HCT116 (cell line): ENCODE results near the gene PHKB. TPM values are rescaled to one million over a fixed set of nuclear protein-coding genes. Genes with fewer than 3 reads are reported as not detected.

Experiments
- ATAC-seq: fragments of 200-7000 bp; cut with Tn5 transposase; 2 replicates; pipeline ENCODE4 v1.9.1; 2020; ENCODE audit warnings: mild to moderate bottlenecking, moderate library complexity
- BruUV-seq: library from RNA; stranded (reverse); fragments of 400-500 nt; replicated peaks from 2 replicates; lab custom pipeline; 2021; lab: Mats Ljungman, UMichigan
- CTCF ChIA-PET: fragments of 300-600 bp; sonication (Branson Sonifier 250); formaldehyde crosslinking; loops from one replicate; lab custom pipeline; 2021; ENCODE audit warnings: antibody characterized with exemption; lab: Charles Lee
- POLR2A ChIA-PET: fragments of 300-600, 350-600 bp; sonication (Branson Sonifier 250); formaldehyde crosslinking; loops from one replicate; lab custom pipeline; 2021; ENCODE audit warnings: antibody characterized with exemption; lab: Charles Lee
- RAD21 ChIA-PET, 2 experiments: fragments of 300-600 bp; sonication (Branson Sonifier 250); formaldehyde crosslinking; loops; one replicate each; lab custom pipeline; 2023; ENCODE audit warnings: low total read pairs in 2 of 2; ENCODE audit not compliant: uncharacterized antibody in 2 of 2, unreplicated experiment in 2 of 2, low non-redundant PET in 1 of 2; lab: Charles Lee
- DNase-seq: peaks from one replicate; pipeline ENCODE4 v3.0.0-alpha.2; 2010; ENCODE audit warnings: low read depth, low spot score
- H2AFZ ChIP-seq: fragments of 200-600 bp; shearing (Covaris generic), sonication (generic); 2 replicates; pipeline ENCODE4 v1.6.1; 2017; ENCODE audit warnings: low read depth, mixed run types, mixed read lengths, antibody characterized with exemption, low read length; ENCODE audit not compliant: poor library complexity, severe bottlenecking
- H3K27ac ChIP-seq: 2 replicates; pipeline ENCODE4 v1.5.1; 2012; ENCODE audit warnings: low read depth, low read length
- H3K27me3 ChIP-seq: fragments of 200-600 bp; sonication (generic); 2 replicates; pipeline ENCODE4 v1.6.1; 2016; ENCODE audit warnings: mixed run types, low read length, mixed read lengths; ENCODE audit not compliant: insufficient read depth
- H3K36me3 ChIP-seq, 2 experiments: fragments of 200-500 bp in 1 of 2; fragments of 200-600 bp in 1 of 2; sonication (Bioruptor generic) in 1 of 2; sonication (generic) in 1 of 2; 2 replicates each; pipeline versions ENCODE4 v1.5.1 to v1.6.1; 2014 to 2016; ENCODE audit warnings: low read length in 2 of 2, inconsistent platforms in 1 of 2, mixed read lengths in 1 of 2, mixed run types in 1 of 2; ENCODE audit not compliant: insufficient read depth in 2 of 2, control insufficient read depth in 1 of 2
- H3K4me1 ChIP-seq, 2 experiments: fragments of 200-600 bp in 1 of 2; sonication (generic) in 1 of 2; 2 replicates each; pipeline versions ENCODE4 v1.5.1 to v1.6.1; 2012 to 2017; ENCODE audit warnings: low read length in 2 of 2, inconsistent platforms in 1 of 2, mild to moderate bottlenecking in 1 of 2, mixed read lengths in 1 of 2, mixed run types in 1 of 2, moderate library complexity in 1 of 2; ENCODE audit not compliant: insufficient read depth in 2 of 2, control insufficient read depth in 1 of 2
- H3K4me2 ChIP-seq: fragments of 200-600 bp; sonication (generic); 2 replicates; pipeline ENCODE4 v1.6.1; 2017; ENCODE audit warnings: mixed run types, low read length, mixed read lengths
- H3K4me3 ChIP-seq, 2 experiments: fragments of 200-600 bp in 1 of 2; sonication (generic) in 1 of 2; replicated peaks in 1 of 2; 2 replicates each; pipeline ENCODE4 v1.5.1; 2011 to 2016; ENCODE audit warnings: low read length in 2 of 2, control low read depth in 1 of 2, low read depth in 1 of 2, mild to moderate bottlenecking in 1 of 2, mixed read lengths in 1 of 2, mixed run types in 1 of 2
- H3K79me2 ChIP-seq: fragments of 200-600 bp; sonication (generic); 2 replicates; pipeline ENCODE4 v1.6.1; 2017; ENCODE audit warnings: mild to moderate bottlenecking, mixed run types, low read length, moderate library complexity, mixed read lengths; ENCODE audit not compliant: insufficient read depth
- H3K9ac ChIP-seq: fragments of 200-600 bp; sonication (generic); 2 replicates; pipeline ENCODE4 v1.6.1; 2016; ENCODE audit warnings: low read length, mixed read lengths
- H3K9me2 ChIP-seq: fragments of 200-600 bp; sonication (generic), shearing (Covaris generic); 2 replicates; pipeline ENCODE4 v1.6.1; 2017; ENCODE audit warnings: mixed run types, mild to moderate bottlenecking, moderate library complexity; ENCODE audit not compliant: insufficient read depth
- H3K9me3 ChIP-seq, 2 experiments: fragments of 200-500 bp in 1 of 2; fragments of 200-600 bp in 1 of 2; sonication (Bioruptor generic) in 1 of 2; sonication (generic) in 1 of 2; 2 replicates each; pipeline ENCODE4 v1.6.1; 2014 to 2017; ENCODE audit warnings: low read length in 2 of 2, mixed read lengths in 2 of 2, inconsistent platforms in 1 of 2, low read depth in 1 of 2, mild to moderate bottlenecking in 1 of 2, mixed run types in 1 of 2, moderate library complexity in 1 of 2; ENCODE audit not compliant: control insufficient read depth in 1 of 2, insufficient read depth in 1 of 2
- H4K20me1 ChIP-seq: fragments of 200-600 bp; sonication (generic), shearing (Covaris generic); 2 replicates; pipeline ENCODE4 v1.6.1; 2017; ENCODE audit warnings: mixed run types, mild to moderate bottlenecking, moderate library complexity; ENCODE audit not compliant: insufficient read depth
- ATF3 ChIP-seq: IDR thresholded peaks from 2 replicates; pipeline ENCODE4 v1.6.1; 2012
- CBX3 ChIP-seq: IDR thresholded peaks from 2 replicates; pipeline ENCODE4 v1.6.1; 2012; ENCODE audit warnings: low read depth
- CEBPB ChIP-seq: IDR thresholded peaks from 2 replicates; pipeline ENCODE4 v1.6.1; 2012; ENCODE audit warnings: low read depth
- CTCF ChIP-seq, 3 experiments: fragments of 200-600 bp in 1 of 3; sonication (generic) in 1 of 3; IDR thresholded peaks in 2 of 3; conservative IDR thresholded peaks in 1 of 3; 2 replicates each; pipeline ENCODE4 v1.5.1; 2012 to 2017; ENCODE audit warnings: low read depth in 2 of 3, low read length in 2 of 3, antibody characterized with exemption in 1 of 3, borderline replicate concordance in 1 of 3, control low read depth in 1 of 3, mild to moderate bottlenecking in 1 of 3, mixed read lengths in 1 of 3, mixed run types in 1 of 3, moderate library complexity in 1 of 3; ENCODE audit not compliant: insufficient read depth in 1 of 3
- EGR1 ChIP-seq: IDR thresholded peaks from 2 replicates; pipeline ENCODE4 v1.6.1; 2012; ENCODE audit warnings: low read depth
- ELF1 ChIP-seq: IDR thresholded peaks from 2 replicates; pipeline ENCODE4 v1.6.1; 2012; ENCODE audit warnings: low read depth, borderline replicate concordance
- EZH2phosphoT487 ChIP-seq: fragments of 200-600 bp; IDR thresholded peaks from 2 replicates; pipeline ENCODE4 v1.6.1; 2018; ENCODE audit warnings: antibody characterized with exemption, borderline replicate concordance
- MAX ChIP-seq: IDR thresholded peaks from 2 replicates; pipeline ENCODE4 v1.6.1; 2012
- POLR2A ChIP-seq: IDR thresholded peaks from 2 replicates; pipeline ENCODE4 v1.7.0; 2011; ENCODE audit warnings: borderline replicate concordance; ENCODE audit not compliant: insufficient read depth, insufficient read length; ENCODE audit errors: extremely low read depth
- POLR2AphosphoS5 ChIP-seq: IDR thresholded peaks from 2 replicates; pipeline ENCODE4 v1.6.1; 2011; ENCODE audit warnings: mild to moderate bottlenecking, low read depth, low read length, moderate library complexity
- RAD21 ChIP-seq: IDR thresholded peaks from 2 replicates; pipeline ENCODE4 v1.6.1; 2012; ENCODE audit warnings: low read depth, mild to moderate bottlenecking
- REST ChIP-seq: IDR thresholded peaks from 2 replicates; pipeline ENCODE4 v1.6.1; 2012; ENCODE audit warnings: low read depth
- SIN3A ChIP-seq: IDR thresholded peaks from 2 replicates; pipeline ENCODE4 v1.6.1; 2012; ENCODE audit warnings: low read depth
- SP1 ChIP-seq: IDR thresholded peaks from 2 replicates; pipeline ENCODE4 v1.6.1; 2012; ENCODE audit warnings: low read depth
- YY1 ChIP-seq: IDR thresholded peaks from 2 replicates; pipeline ENCODE4 v1.6.1; 2011; ENCODE audit warnings: low read length, low read depth, moderate library complexity, mild to moderate bottlenecking; ENCODE audit not compliant: insufficient replicate concordance; ENCODE audit errors: extremely low read depth
- ZBTB33 ChIP-seq: IDR thresholded peaks from 2 replicates; pipeline ENCODE4 v1.6.1; 2011; ENCODE audit warnings: mild to moderate bottlenecking, low read length, moderate library complexity; ENCODE audit not compliant: insufficient replicate concordance; ENCODE audit errors: extremely low read depth
- ZFX ChIP-seq: fragments of 450-650 bp; IDR thresholded peaks from 2 replicates; pipeline ENCODE4 v1.6.1; 2017
- ZNF274 ChIP-seq: fragments of 200-500 bp; sonication (Bioruptor generic); IDR thresholded peaks from 2 replicates; pipeline ENCODE4 v1.6.1; 2014; ENCODE audit warnings: mild to moderate bottlenecking, low read depth, low read length, inconsistent platforms
- intact Hi-C: fragments of 100-400 bp; cut with micrococcal nuclease; formaldehyde crosslinking; loops from 2 replicates; pipeline ENCODE4 v1.10.0; 2022
- total RNA-seq: library from RNA; stranded (reverse); gene quantifications from one replicate; pipeline ENCODE4 v1.2.1, GENCODE V29; 2021; ENCODE audit not compliant: unreplicated experiment

The PHKB gene
- total RNA-seq, 1 experiment from 2014 or later = 30.5 TPM

- Histone ChIP-seq H3K4me2 (no peak overlapping the region), H3K36me3 (no peaks in the 10 kb centered on the region)
These were observed 250.7 kb downstream of the PHKB start for GRCh38 chr16:47711809-47712208.

More at GRCh38 chr16:47711809-47712208, 250.7 kb downstream of the PHKB start:
- ChIA-PET POLR2A (no interaction called here), RAD21 (no interaction called here), CTCF (no interaction called here)
- H2AFZ ChIP-seq = no peak overlapping the region
- no peak overlapping the region for H3K9ac ChIP-seq
- no peak overlapping the region for H3K4me3 ChIP-seq
- TF ChIP-seq MAX (no peak), CEBPB (no peak), CTCF (IDR thresholded peaks at IDR 0.05 in 2 of 3, conservative IDR thresholded peaks at IDR 0.05 in 1 of 3; ENCODE audit: borderline replicate concordance in 1 of 3, insufficient read depth in 1 of 3, low read depth in 2 of 3, low read length in 2 of 3) (no peak), ZFX (no peak), EGR1 (no peak), POLR2A (no peak), SIN3A (no peak), ELF1 (no peak), ATF3 (no peak), REST (no peak), ZBTB33 (no peak), SP1 (no peak), ZNF274 (no peak), EZH2phosphoT487 (no peak), POLR2AphosphoS5 (no peak), CBX3 (no peak), YY1 (no peak), RAD21 (no peak)
- H3K27ac ChIP-seq = no peak overlapping the region
- H3K27me3 ChIP-seq = no peaks in the 10 kb centered on the region
- H3K79me2 ChIP-seq = no peaks in the 10 kb centered on the region
- H3K9me2 ChIP-seq = no peaks in the 10 kb centered on the region
- no peak for DNase-seq
- intact Hi-C loops = no loop called here
- H3K4me1 ChIP-seq = no peaks in the 10 kb centered on the region
- BruUV-seq = no TSS peak
- H3K9me3 ChIP-seq = no peaks in the 10 kb centered on the region
- no peaks in the 10 kb centered on the region for H4K20me1 ChIP-seq
- no peak for ATAC-seq
